H1 (cell line): ENCODE data around the gene NCEH1.

Source experiments
- CEBPB ChIP-seq: IDR thresholded peaks from 2 replicates; pipeline ENCODE4 v1.6.1; 2012; ENCODE audit warnings: low read depth, low read length
- EP300 ChIP-seq, 2 experiments: IDR thresholded peaks; 1 replicate in 1 of 2; 2 replicates in 1 of 2; pipeline ENCODE4 v1.6.1; 2011 to 2012; ENCODE audit warnings: low read depth in 2 of 2, low read length in 2 of 2, mild to moderate bottlenecking in 2 of 2, borderline replicate concordance in 1 of 2, inconsistent platforms in 1 of 2, moderate library complexity in 1 of 2
- KDM1A ChIP-seq: fragments of 200-600, 300-600 bp; sonication (generic); IDR thresholded peaks from 2 replicates; pipeline ENCODE4 v1.7.1; 2016; ENCODE audit warnings: mild to moderate bottlenecking, low read length, borderline replicate concordance
- TBP ChIP-seq: IDR thresholded peaks from 2 replicates; pipeline ENCODE4 v1.6.1; 2011; ENCODE audit warnings: low read depth, low read length, improper control_type of control experiment

- TF ChIP-seq TBP, result no peak
- no peak for TF ChIP-seq EP300 (IDR thresholded peaks at IDR 0.05; ENCODE audit: borderline replicate concordance in 1 of 2, low read depth in 2 of 2, low read length in 2 of 2)
- TF ChIP-seq CEBPB, result peak; percentile 62; the same call in 1 of the 2 replicates
- peak; percentile 93 for TF ChIP-seq KDM1A
Observed at GRCh38 chr3:172673210-172673679, 37.6 kb downstream of the NCEH1 start.
